RCC 7860 (cell line): ENCODE measurements around the gene KLHL2.
"Not testable (repeated sequence)": the region's sequence is repeated elsewhere in the genome, so short reads cannot be mapped to it uniquely, and the experiment has no call there.

ENCODE experiments used
- DNase-seq: peaks from one replicate; pipeline ENCODE4 v3.0.0-alpha.2; 2015; ENCODE audit warnings: low spot score
- FAIRE-seq: peaks from 2 replicates; lab custom pipeline; 2012; peaks lifted over from hg19 to GRCh38; lab: Jason Lieb, UNC

Gene KLHL2

GRCh38 chr4:165199722-165200121 lies 7.6 kb upstream of the KLHL2 start:
- peak; percentile 4 for FAIRE-seq
- DNase-seq = no peak

GRCh38 chr4:165201806-165202205 lies 5.6 kb upstream of the KLHL2 start:
- DNase-seq = no peak
- no peak for FAIRE-seq

- FAIRE-seq = no peak
- DNase-seq = no peak
Observed at GRCh38 chr4:165203541-165204461, 3.6 kb upstream of the KLHL2 start.

- FAIRE-seq (no peak), DNase-seq (no peak)
Observed at GRCh38 chr4:165204462-165204830, 2.9 kb upstream of the KLHL2 start.

GRCh38 chr4:165207016-165207430 lies 338 bp upstream of the KLHL2 start:
- FAIRE-seq = no peak
- no peak for DNase-seq

- FAIRE-seq (no peak), DNase-seq (no peak)
Observed at GRCh38 chr4:165208221-165208652, 876 bp downstream of the KLHL2 start.

GRCh38 chr4:165208741-165209388 lies 1.5 kb downstream of the KLHL2 start:
- FAIRE-seq = no peak
- DNase-seq = no peak

GRCh38 chr4:165209796-165210195 lies 2.4 kb downstream of the KLHL2 start:
- DNase-seq (no peak), FAIRE-seq (no peak)

- DNase-seq (no peak), FAIRE-seq (no peak)
Observed at GRCh38 chr4:165210566-165210965, 3.2 kb downstream of the KLHL2 start.

- peak; percentile 22 for DNase-seq
- FAIRE-seq = peak; percentile 61
Observed at GRCh38 chr4:165212647-165213046, 5.3 kb downstream of the KLHL2 start.

GRCh38 chr4:165213404-165213803 lies 6.0 kb downstream of the KLHL2 start:
- DNase-seq = peak; percentile 24
- FAIRE-seq = not testable (repeated sequence)

- FAIRE-seq, DNase-seq: not testable (repeated sequence)
Observed at GRCh38 chr4:165213991-165214709, 6.8 kb downstream of the KLHL2 start.

GRCh38 chr4:165215034-165215751 lies 7.8 kb downstream of the KLHL2 start:
- not testable (repeated sequence) for FAIRE-seq
- DNase-seq = peak; percentile 7

GRCh38 chr4:165215761-165216487 lies 8.6 kb downstream of the KLHL2 start:
- not testable (repeated sequence) for FAIRE-seq

GRCh38 chr4:165217325-165217724 lies 10.0 kb downstream of the KLHL2 start:
- no peak for DNase-seq
- FAIRE-seq = no peak

More at GRCh38 chr4:165215761-165216487, 8.6 kb downstream of the KLHL2 start:
- not testable (repeated sequence) for DNase-seq

- not testable (repeated sequence) for FAIRE-seq, DNase-seq
Observed at GRCh38 chr4:165221306-165221705, 13.9 kb downstream of the KLHL2 start.

- not testable (repeated sequence) for DNase-seq, FAIRE-seq
Observed at GRCh38 chr4:165221993-165222650, 14.8 kb downstream of the KLHL2 start.

GRCh38 chr4:165222651-165222994 lies 15.3 kb downstream of the KLHL2 start:
- DNase-seq (no peak), FAIRE-seq (no peak)

GRCh38 chr4:165227401-165227800 lies 20.0 kb downstream of the KLHL2 start:
- not testable (repeated sequence) for DNase-seq, FAIRE-seq
